ENCODE measurements around the gene CERS6.

- TF ChIP-seq CTCF (conservative IDR thresholded peaks at IDR 0.05) (no peak), EZH2 (IDR thresholded peaks at IDR 0.05; ENCODE audit: low read depth) (no peak)
Measured at GRCh38 chr2:168539945-168540344, 83.9 kb downstream of the CERS6 start.
